Heart right ventricle (tissue), 16 donors: ENCODE measurements around the gene ZC3H10. TPM values are rescaled to one million over a fixed set of nuclear protein-coding genes. Genes with fewer than 3 reads are reported as not detected.

Experiments used
- ATAC-seq, 8 donors: fragments of 200-7000 bp; cut with Tn5 transposase; one replicate each; pipeline ENCODE4 v1.9.1; 2020; ENCODE audit warnings: mild to moderate bottlenecking in 8 of 8, moderate library complexity in 8 of 8, moderate number of reproducible peaks in 1 of 8
- DNase-seq, 2 donors: peaks; one replicate each; pipeline ENCODE4 v3.0.0-alpha.2; 2020
- H3K27ac ChIP-seq, 10 donors: fragments of 200-600 bp; sonication (generic) in 2 of 10; one replicate each; pipeline versions ENCODE4 v1.5.0 to v1.8.0; 2020 to 2022; ENCODE audit warnings: mild to moderate bottlenecking in 3 of 10
- H3K27me3 ChIP-seq, 7 donors: fragments of 200-600 bp; one replicate each; pipeline ENCODE4 v1.8.0; 2021 to 2022; ENCODE audit warnings: mild to moderate bottlenecking in 2 of 7
- H3K36me3 ChIP-seq, 9 donors: fragments of 200-600 bp; sonication (generic) in 1 of 9; one replicate each; pipeline versions ENCODE4 v1.5.0 to v1.8.0; 2020 to 2022; ENCODE audit warnings: mild to moderate bottlenecking in 2 of 9
- H3K4me1 ChIP-seq, 9 donors: fragments of 200-600 bp; sonication (generic) in 1 of 9; one replicate each; pipeline versions ENCODE4 v1.5.0 to v1.8.0; 2020 to 2022; ENCODE audit warnings: mild to moderate bottlenecking in 4 of 9
- H3K4me3 ChIP-seq, 10 donors: fragments of 200-600 bp; sonication (generic) in 2 of 10; one replicate each; pipeline versions ENCODE4 v1.5.0 to v1.8.0; 2020 to 2022; ENCODE audit warnings: mild to moderate bottlenecking in 7 of 10, moderate library complexity in 2 of 10
- H3K9me3 ChIP-seq, 11 donors: fragments of 200-600 bp in 10 of 11; sonication (generic) in 2 of 11; one replicate each; pipeline versions ENCODE4 v1.5.0 to v1.8.0; 2013 to 2022; ENCODE audit warnings: mild to moderate bottlenecking in 2 of 11, control low read depth in 1 of 11, moderate library complexity in 1 of 11
- WGBS, 2 donors: extraction: QIAGEN DNeasy Blood & Tissue Kit; methylation state at CpG; one replicate each; pipeline ENCODE4 v1.1.7; 2013; ENCODE audit warnings: inconsistent platforms in 1 of 2; 5-methylcytosine and 5-hydroxymethylcytosine counted together
- intact Hi-C, 10 donors: fragments of 100-400 bp; cut with DNase I; formaldehyde crosslinking; loops; one replicate each; pipeline versions ENCODE4 v1.11.1 to v1.14.2; 2022
- polyA plus RNA-seq, 2 donors: library from polyadenylated mRNA; stranded (reverse); fragments of 200-250 nt; gene quantifications; one replicate each; pipeline ENCODE4 v1.2.3, GENCODE V29; 2013
- total RNA-seq, 10 donors: library from RNA; stranded (reverse); fragmentation: NEBNext Ultra II Directional in 3 of 10; extraction: Animal tissue kit (Norgen Biotek cat#: 25700) in 3 of 10; gene quantifications; one replicate each; pipeline versions ENCODE4 v1.2.1 to v1.2.4, GENCODE V29; 2021 to 2023
- TF ChIP-seq, protein P1 (sequence below), 9 donors: fragments of 200-600 bp; sonication (generic) in 2 of 9; IDR thresholded peaks; one replicate each; pipeline versions ENCODE4 v1.5.0 to v1.8.0; 2021 to 2022; ENCODE audit warnings: antibody characterized with exemption in 9 of 9, mild to moderate bottlenecking in 5 of 9, moderate library complexity in 1 of 9
- donor health status: Arrhythmogenic right ventricular cardiomyopathy.
- donor health status: ischemic (EF 13 %, LVEDD 7.1; RV severe dilation, severe dysfunction).
- donor health status: healthy with polysubstance abuse.
- donor health status: DM: no; HTN: yes; CAD: no.
- donor health status: DM: no; HTN: no; CAD: no.
- donor health status: ischemic (EF 25% LVEDD 6.9; RV normal size, moderate dysfunction).
- donor health status: ischemic (EF 25% LVEDD 5.7; RV mildly dilated, moderate dysfunction).
- donor health status: healthy.
- donor health status: DM: yes; HTN: yes; CAD: no.
- donor health status: Ischemic cardiomyopathy.
- donor health status: ischemic (EF 35%, LVEDD 5.7; RV mildly dilated, moderate dysfunction).
- donor health status: nonischemic (EF 11% LVEDD 7.7; RV severe dilation, severe dysfunction).
- donor health status: DM: yes; HTN: yes; CAD: no.
- donor health status: PGD.
- donor health status: ischemic (EF 29% LVEDD 5.4; RV normal size, mild dysfunction).
- donor health status: nonischemic (EF 23%, LVEDD 6.1; RV moderate dilation, normal function).

The ZC3H10 gene
- total and polyA plus RNA-seq, 12 donors: 2.1 to 5.8 (median 4.8) TPM

DNA sequence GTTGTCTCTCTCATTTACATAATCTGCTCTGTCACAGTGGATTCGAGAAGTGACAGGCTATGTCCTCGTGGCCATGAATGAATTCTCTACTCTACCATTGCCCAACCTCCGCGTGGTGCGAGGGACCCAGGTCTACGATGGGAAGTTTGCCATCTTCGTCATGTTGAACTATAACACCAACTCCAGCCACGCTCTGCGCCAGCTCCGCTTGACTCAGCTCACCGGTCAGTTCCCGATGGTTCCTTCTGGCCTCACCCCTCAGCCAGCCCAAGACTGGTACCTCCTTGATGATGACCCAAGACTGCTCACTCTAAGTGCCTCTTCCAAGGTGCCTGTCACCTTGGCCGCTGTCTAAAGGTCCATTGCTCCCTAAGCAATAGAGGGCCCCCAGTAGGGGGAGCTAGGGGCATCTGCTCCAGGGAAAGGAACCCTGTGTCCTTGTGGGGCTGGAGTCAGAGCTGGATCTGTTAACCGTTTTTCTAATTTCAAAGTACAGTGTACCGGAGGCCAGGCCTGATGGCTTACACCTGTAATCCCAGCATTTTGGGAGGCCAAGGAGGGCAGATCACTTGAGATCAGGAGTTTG lies 33.0 kb upstream of the ZC3H10 start:
- TF ChIP-seq, protein P1, sequence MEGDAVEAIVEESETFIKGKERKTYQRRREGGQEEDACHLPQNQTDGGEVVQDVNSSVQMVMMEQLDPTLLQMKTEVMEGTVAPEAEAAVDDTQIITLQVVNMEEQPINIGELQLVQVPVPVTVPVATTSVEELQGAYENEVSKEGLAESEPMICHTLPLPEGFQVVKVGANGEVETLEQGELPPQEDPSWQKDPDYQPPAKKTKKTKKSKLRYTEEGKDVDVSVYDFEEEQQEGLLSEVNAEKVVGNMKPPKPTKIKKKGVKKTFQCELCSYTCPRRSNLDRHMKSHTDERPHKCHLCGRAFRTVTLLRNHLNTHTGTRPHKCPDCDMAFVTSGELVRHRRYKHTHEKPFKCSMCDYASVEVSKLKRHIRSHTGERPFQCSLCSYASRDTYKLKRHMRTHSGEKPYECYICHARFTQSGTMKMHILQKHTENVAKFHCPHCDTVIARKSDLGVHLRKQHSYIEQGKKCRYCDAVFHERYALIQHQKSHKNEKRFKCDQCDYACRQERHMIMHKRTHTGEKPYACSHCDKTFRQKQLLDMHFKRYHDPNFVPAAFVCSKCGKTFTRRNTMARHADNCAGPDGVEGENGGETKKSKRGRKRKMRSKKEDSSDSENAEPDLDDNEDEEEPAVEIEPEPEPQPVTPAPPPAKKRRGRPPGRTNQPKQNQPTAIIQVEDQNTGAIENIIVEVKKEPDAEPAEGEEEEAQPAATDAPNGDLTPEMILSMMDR (IDR thresholded peaks at IDR 0.05): peak in 6 of 9 donors; percentile 9 to 48 (median 27)
- no peak overlapping the region for H3K4me3 ChIP-seq
- H3K27ac ChIP-seq: no peak overlapping the region
- intact Hi-C loops: no loop called here
- ATAC-seq (no peak), DNase-seq (no peak)
- 81 to 85% methylated on average over 15 of the region's 15 CpGs for WGBS, 2 donors
- H3K27me3 ChIP-seq: peaks cover 0 to 25% (median 7%) of the 10 kb centered on the region in 7 donors
- no peaks in the 10 kb centered on the region for H3K9me3 ChIP-seq
- H3K36me3 ChIP-seq: no peaks in the 10 kb centered on the region
- peaks cover 0 to 21% (median 7%) of the 10 kb centered on the region in 9 donors for H3K4me1 ChIP-seq

DNA sequence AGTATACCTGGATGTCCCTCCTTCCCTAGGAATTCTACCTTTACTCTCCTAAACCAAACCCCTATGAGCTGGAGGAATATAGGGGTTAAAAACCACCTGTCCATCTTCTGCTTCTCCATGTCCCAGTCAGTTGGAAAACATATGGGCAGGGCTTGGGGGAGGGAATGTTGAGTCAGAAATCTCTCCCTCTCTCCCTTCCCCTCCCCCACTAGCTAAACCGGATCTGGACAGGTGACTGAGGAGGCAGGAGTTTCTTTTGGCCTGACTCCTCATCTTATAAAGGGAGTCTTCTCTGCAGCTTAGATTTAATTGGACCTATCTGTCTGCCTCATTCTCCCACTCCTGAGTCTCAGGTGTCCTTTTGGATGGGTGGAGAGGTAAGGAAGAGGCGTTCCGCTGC lies 32.0 kb upstream of the ZC3H10 start:
- TF ChIP-seq, protein P1 (IDR thresholded peaks at IDR 0.05): no peak
- Histone ChIP-seq H3K4me1 (peaks cover 0 to 13% (median 0%) of the 10 kb centered on the region in 9 donors), H3K36me3 (no peaks in the 10 kb centered on the region), H3K27me3 (peaks cover 0 to 14% (median 0%) of the 10 kb centered on the region in 7 donors), H3K4me3 (no peak overlapping the region), H3K9me3 (no peaks in the 10 kb centered on the region), H3K27ac (no peak overlapping the region)
- intact Hi-C loops: no loop called here
- WGBS, 2 donors: 84% methylated on average over 3 of the region's 3 CpGs
- no peak for DNase-seq
- no peak for ATAC-seq

- H3K36me3 ChIP-seq: no peaks in the 10 kb centered on the region
- no peak overlapping the region for H3K4me3 ChIP-seq
- 79 to 80% methylated on average over 6 of the region's 6 CpGs for WGBS, 2 donors
- peaks cover 0 to 10% (median 0%) of the 10 kb centered on the region in 7 donors for H3K27me3 ChIP-seq
- no peaks in the 10 kb centered on the region for H3K9me3 ChIP-seq
- DNase-seq (no peak), ATAC-seq (no peak)
- H3K4me1 ChIP-seq: peaks cover 0 to 13% (median 0%) of the 10 kb centered on the region in 9 donors
- TF ChIP-seq, protein P1 (IDR thresholded peaks at IDR 0.05): no peak
- intact Hi-C loops: no loop called here
- H3K27ac ChIP-seq: no peak overlapping the region
These were observed 31.5 kb upstream of the ZC3H10 start for GRCh38 chr12:56086608-56087007.

DNA sequence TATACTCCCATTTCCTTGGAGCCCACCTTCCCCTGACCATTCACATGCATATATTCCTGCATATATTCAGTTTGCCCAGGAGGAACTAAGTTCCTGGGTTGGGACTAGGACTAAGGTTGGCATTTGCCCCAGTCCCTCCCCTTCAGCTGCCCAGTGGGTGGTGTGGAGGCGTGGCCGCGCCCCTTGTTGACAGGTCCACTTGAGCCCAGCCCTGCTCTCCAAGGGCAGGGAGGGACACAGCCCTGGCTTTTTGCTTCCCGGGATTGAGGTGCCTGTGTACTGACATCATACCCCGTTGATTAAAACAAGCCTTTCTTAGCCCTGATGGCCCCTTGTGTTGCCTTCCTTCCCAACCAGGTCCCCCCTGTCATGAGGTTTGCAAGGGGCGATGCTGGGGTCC lies 30.8 kb upstream of the ZC3H10 start:
- H3K4me3 ChIP-seq: no peak overlapping the region
- H3K36me3 ChIP-seq: no peaks in the 10 kb centered on the region
- WGBS, 2 donors: 41 to 53% methylated on average over 6 of the region's 6 CpGs
- intact Hi-C loops: no loop called here
- peak; percentile 83 to 98 (median 94) for ATAC-seq
- no peaks in the 10 kb centered on the region for H3K9me3 ChIP-seq
- H3K27ac ChIP-seq: peak overlapping the region in 8 of 10 donors; percentile 6 to 80 (median 52)
- peaks cover 0 to 4% (median 0%) of the 10 kb centered on the region in 7 donors for H3K27me3 ChIP-seq
- H3K4me1 ChIP-seq: peaks cover 0 to 13% (median 0%) of the 10 kb centered on the region in 9 donors
- DNase-seq: peak; percentile 81
- TF ChIP-seq, protein P1 (IDR thresholded peaks at IDR 0.05): no peak
